GM18526 (cell line): ENCODE results near the gene SPOCK3.

Experiments
- POLR2A ChIP-seq: IDR thresholded peaks from 3 replicates; pipeline ENCODE4 v1.6.1; 2011; ENCODE audit not compliant: insufficient read length; ENCODE audit errors: extremely low read depth

Gene SPOCK3

GRCh38 chr4:167190379-167190778, 43.9 kb downstream of the SPOCK3 start:
- TF ChIP-seq POLR2A, result no peak

GRCh38 chr4:167185465-167185864, 48.8 kb downstream of the SPOCK3 start:
- TF ChIP-seq POLR2A, result no peak

DNA sequence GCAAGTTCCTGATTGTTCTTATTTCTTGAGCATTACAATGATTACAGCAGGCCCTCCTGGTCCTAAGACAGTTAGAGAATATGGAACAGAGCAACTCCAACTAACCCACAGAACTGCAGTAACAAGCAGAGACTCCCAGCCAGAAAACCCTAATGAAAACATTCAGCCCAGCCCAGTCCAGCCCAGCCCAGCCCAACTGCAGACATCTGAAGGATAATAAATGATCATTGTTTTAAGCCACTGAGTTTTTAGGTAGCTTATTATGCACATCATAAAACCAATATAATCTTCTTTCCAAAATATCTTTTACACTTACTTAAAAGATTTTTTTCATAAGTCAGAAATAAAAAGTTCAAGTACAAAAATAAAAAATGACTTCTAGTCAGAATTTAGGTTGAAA, 51.3 kb downstream of the SPOCK3 start:
- TF ChIP-seq POLR2A, result no peak

DNA sequence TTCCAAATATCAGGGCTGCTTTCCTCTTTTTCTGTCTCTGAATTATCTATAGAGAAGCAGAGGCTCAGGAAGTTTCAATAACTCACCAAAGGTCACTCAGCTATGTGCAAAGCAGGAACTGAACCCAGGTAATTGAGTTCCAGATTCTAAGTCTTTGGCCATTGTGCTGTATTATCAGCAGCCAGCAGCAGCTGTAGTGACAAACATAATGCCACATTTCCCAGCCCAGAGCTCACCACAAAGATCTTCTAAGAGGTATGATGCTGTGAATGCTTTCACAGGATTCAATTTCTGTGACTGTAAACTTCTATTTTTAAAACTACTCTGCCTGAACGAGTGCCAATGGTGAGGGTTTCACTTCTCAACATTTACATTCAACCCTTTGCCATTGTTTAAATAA, 56.4 kb downstream of the SPOCK3 start:
- no peak for TF ChIP-seq POLR2A

DNA sequence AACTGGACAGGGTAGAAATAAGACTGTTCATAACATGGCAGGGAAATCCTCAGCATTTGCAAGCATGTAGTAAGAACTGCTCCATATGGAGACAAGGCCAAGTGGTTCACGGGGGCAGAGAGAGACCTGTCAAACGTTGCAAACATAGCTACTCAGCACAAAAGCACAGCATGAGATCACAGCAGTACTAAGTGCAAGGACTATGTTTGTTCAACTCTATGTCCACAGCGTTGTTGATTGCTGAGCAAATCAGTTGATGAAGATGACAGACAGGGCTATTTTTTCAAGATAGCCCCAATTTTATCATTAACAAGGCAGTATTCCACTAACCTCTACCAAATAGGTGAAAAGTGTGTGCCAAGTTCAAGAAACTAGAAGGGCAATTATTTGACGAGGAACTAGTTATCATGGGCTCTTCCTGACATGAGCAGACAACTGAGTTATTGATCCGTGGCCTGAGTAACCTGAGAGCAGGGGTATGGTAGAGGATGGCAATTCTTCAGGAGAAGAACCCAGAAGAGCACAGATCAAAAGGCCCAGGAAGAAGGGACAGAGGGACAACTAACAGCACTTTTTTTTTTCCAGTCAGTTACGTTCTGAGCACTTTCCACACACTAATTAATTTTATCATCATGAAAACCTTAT, 57.4 kb downstream of the SPOCK3 start:
- TF ChIP-seq POLR2A, result no peak

DNA sequence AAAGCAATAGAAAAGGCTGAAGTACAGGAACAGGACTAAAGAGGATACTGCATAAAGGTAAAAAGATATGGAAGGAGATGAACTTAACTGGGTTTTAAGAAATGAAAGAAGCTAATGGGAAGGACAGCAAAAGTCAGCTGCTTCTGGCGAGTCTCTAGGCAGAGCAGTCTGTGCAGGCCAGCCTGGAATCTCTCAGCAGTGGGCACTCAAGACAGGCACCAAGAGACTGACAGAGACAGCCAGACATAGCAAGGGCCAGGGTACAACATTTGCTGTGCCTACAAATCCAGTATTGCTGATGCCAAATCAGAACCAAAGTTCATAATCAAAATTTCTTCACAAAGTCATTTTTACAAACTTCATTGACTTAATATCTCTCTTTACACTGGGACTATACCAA, 62.4 kb downstream of the SPOCK3 start:
- TF ChIP-seq POLR2A, result no peak

DNA sequence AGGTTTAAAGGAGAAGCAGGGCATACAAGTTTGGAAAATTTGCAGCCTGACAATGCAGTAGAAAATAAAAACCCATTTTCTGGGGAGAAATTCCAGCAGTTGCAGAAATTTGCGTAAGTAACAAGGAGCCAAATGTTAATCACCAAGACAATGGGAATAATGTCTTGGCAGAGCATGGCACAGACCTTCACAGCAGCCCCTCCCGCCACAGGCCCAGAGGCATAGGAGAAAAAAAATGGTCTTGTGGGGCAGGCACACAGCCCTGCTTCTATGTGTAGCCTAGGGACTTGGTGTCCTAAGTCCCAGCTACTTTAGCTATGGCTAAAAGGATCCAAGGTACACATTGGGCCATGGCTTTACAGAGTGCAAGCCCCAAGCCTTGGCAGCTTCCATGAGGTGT, 65.7 kb downstream of the SPOCK3 start:
- no peak for TF ChIP-seq POLR2A

DNA sequence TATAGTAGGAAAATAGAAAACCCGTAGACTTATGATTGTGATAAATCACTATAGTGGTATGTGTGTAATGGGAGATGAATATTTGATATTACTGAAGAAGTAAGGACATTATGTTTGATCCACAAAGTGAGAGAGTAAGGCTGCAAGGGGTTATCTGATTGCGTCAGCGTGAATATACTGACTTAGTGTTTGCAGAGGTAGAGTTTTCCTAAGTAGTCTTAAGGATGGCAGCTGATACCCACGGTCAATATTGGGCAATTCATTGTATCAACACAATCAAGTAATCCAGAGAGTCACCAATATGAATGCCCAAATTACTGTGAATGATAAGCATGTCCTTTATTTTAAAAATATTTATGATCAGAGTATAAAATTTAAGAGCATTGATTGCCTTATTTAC, 83.7 kb downstream of the SPOCK3 start:
- TF ChIP-seq POLR2A, result no peak

DNA sequence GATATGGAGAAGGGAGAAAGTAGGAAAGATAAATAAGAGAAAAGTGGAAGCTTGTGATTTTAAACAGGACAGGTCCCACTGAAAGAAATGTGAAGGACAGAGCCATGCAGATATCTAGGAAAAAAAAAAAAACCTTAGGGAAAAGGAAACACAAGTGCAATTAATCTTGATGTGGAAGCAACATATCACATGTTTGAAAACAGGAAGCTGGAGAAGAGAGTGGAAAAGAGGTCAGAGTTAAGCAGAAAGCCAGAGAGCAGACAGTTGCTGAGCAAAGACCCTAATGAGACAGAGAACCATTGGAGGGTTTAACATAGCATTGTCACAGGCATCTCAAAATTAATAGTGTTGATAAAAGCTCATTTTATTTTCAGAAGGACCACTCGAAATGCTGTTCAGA, 89.7 kb downstream of the SPOCK3 start:
- TF ChIP-seq POLR2A, result no peak

- TF ChIP-seq POLR2A, result no peak
Observed at GRCh38 chr4:167143018-167143417, 91.3 kb downstream of the SPOCK3 start.

DNA sequence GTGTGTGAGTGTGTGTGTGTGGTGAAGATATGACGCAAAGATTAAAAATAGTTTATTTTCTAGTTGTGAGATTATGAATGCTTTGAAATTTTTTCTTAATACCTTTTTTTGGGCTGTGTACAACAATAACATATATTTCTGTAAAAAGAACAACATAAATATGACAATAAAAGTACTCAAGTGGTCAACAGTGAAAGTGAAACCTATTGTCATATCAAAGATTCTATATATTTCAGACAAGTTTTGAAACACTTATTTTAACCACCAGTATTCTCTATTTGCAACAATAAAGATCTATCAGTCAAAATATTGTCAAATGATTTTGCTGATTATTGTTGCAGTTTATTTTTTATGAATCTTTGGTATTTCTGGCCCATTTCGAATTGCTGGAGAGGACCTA, 98.0 kb downstream of the SPOCK3 start:
- no peak for TF ChIP-seq POLR2A

GRCh38 chr4:167129146-167129545, 105.1 kb downstream of the SPOCK3 start:
- TF ChIP-seq POLR2A, result no peak

DNA sequence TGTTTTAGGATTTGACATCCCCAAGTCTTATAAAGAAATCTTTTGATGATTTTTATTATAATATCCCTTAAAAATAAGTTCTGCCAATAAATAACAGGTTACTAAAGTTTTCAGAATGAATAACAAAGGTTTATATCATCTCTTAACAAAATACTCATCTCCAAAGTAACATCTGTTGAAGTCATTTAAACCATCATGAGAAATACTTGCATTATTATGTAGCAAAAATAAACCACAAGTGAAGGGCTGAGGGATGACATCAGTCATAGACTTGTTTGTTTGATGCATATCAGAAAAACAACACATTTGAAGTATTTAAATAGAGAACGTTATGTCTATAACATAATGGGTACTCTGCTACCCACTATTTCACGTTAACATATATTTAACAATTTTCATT, 114.9 kb downstream of the SPOCK3 start:
- no peak for TF ChIP-seq POLR2A

- no peak for TF ChIP-seq POLR2A
Observed at GRCh38 chr4:167117273-167117672, 117.0 kb downstream of the SPOCK3 start.

- no peak for TF ChIP-seq POLR2A
Observed at GRCh38 chr4:167114416-167114971, 119.8 kb downstream of the SPOCK3 start.

DNA sequence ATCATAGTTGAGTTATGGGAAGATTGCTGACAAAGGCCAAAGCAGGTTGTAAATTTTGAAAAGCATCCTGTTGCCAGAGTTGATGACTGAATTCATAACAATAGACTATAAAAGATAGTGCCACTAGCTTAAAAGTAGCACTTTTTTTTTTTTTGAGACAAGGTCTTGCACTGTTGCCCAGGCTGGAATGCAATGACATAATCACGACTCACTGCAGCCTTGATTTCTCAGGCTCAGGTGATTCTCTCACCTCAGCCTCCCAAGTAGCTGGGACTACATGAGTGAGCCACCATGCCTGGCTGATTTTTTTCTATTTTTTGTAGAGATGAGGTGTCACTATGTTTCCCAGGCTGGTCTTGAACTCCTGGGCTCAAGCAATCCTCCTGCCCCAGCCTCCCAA, 122.7 kb downstream of the SPOCK3 start:
- no peak for TF ChIP-seq POLR2A

GRCh38 chr4:167111092-167111491, 123.2 kb downstream of the SPOCK3 start:
- no peak for TF ChIP-seq POLR2A
